Stimulated activated memory B cell treated with anti-CD40 and anti-IgM and Interleukin-4, amounts not matched to agents 10 μg/mL and 1 μg/mL and 100 μg/mL, for 72 hours (primary cell): ENCODE data around the gene TRPT1.

Experiments
- ATAC-seq: fragments of 150-1000 bp; cut with Tn5 transposase; 2 replicates; pipeline ENCODE4 v1.10.0; 2021
- H3K27ac Mint-ChIP-seq: one replicate; pipeline ENCODE4 v1.8.0; 2022; ENCODE audit warnings: mild to moderate bottlenecking, mixed read lengths
- H3K27me3 Mint-ChIP-seq: one replicate; pipeline ENCODE4 v1.8.0; 2022; ENCODE audit warnings: mixed read lengths
- H3K36me3 Mint-ChIP-seq: one replicate; pipeline ENCODE4 v1.8.0; 2022; ENCODE audit warnings: mixed read lengths
- H3K4me1 Mint-ChIP-seq: one replicate; pipeline ENCODE4 v1.8.0; 2022; ENCODE audit warnings: mixed read lengths
- H3K4me3 Mint-ChIP-seq: one replicate; pipeline ENCODE4 v1.8.0; 2022; ENCODE audit warnings: mild to moderate bottlenecking, moderate library complexity, mixed read lengths
- H3K9me3 Mint-ChIP-seq: one replicate; pipeline ENCODE4 v1.8.0; 2022; ENCODE audit warnings: mixed read lengths

TRPT1 gene

GRCh38 chr11:64262271-64263002 lies 36.5 kb upstream of the TRPT1 start:
- H3K4me1 Mint-ChIP-seq, result peaks cover 15% of the 10 kb centered on the region
- H3K36me3 Mint-ChIP-seq, result peaks cover 39% of the 10 kb centered on the region

GRCh38 chr11:64261556-64262080 lies 35.6 kb upstream of the TRPT1 start:
- Mint-ChIP-seq H3K4me1 (peaks cover 15% of the 10 kb centered on the region), H3K4me3 (no peak overlapping the region), H3K27ac (no peak overlapping the region), H3K9me3 (no peaks in the 10 kb centered on the region), H3K36me3 (peaks cover 39% of the 10 kb centered on the region), H3K27me3 (no peaks in the 10 kb centered on the region)
- no peak for ATAC-seq

More at GRCh38 chr11:64262271-64263002, 36.5 kb upstream of the TRPT1 start:
- Mint-ChIP-seq H3K27ac (no peak overlapping the region), H3K27me3 (no peaks in the 10 kb centered on the region), H3K4me3 (no peak overlapping the region), H3K9me3 (no peaks in the 10 kb centered on the region)
- ATAC-seq, result no peak

DNA sequence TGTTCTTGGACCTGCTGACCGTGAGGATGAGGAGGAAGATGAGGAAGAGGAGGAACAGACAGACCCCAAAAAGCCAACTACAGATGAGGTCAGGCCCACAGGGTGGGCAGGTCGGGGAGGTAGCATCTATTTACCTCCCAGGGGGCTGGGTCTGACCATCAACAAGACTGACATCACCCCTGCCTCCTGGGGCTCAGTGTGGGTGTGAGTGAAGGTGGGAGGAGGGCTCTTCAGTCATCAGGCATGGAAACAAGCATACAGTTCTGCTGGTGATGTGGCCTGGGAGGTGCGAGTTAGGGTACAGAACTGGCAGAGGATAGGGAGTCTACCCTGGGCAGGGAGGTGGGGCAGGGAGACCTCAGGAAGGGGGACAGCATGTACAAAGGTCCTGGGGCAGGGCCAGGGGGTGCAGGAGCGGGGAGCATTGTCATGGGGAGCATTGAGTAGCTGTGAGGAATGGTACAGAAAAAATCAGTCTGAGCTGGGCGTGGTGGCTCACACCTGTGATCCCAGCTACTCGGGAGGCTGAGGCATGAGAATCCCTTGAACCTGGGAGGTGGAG lies 34.2 kb upstream of the TRPT1 start:
- Mint-ChIP-seq H3K27ac (peak overlapping the region; percentile 61), H3K27me3 (no peaks in the 10 kb centered on the region), H3K4me1 (peaks cover 15% of the 10 kb centered on the region), H3K4me3 (no peak overlapping the region), H3K9me3 (no peaks in the 10 kb centered on the region), H3K36me3 (peaks cover 39% of the 10 kb centered on the region)
- peak; percentile 49 for ATAC-seq

- H3K27ac Mint-ChIP-seq, result peak overlapping the region; percentile 61
- H3K4me1 Mint-ChIP-seq, result peaks cover 15% of the 10 kb centered on the region
- H3K9me3 Mint-ChIP-seq, result no peaks in the 10 kb centered on the region
- ATAC-seq, result peak; percentile 54
- H3K36me3 Mint-ChIP-seq, result peaks cover 39% of the 10 kb centered on the region
- H3K4me3 Mint-ChIP-seq, result no peak overlapping the region
- no peaks in the 10 kb centered on the region for H3K27me3 Mint-ChIP-seq
Observed at GRCh38 chr11:64259533-64260067, 33.6 kb upstream of the TRPT1 start.

GRCh38 chr11:64258946-64259532 lies 33.1 kb upstream of the TRPT1 start:
- ATAC-seq, result peak; percentile 4
- no peak overlapping the region for H3K27ac Mint-ChIP-seq
- no peak overlapping the region for H3K4me3 Mint-ChIP-seq
- H3K27me3 Mint-ChIP-seq, result no peaks in the 10 kb centered on the region
- peaks cover 15% of the 10 kb centered on the region for H3K4me1 Mint-ChIP-seq
- H3K36me3 Mint-ChIP-seq, result peaks cover 39% of the 10 kb centered on the region
- H3K9me3 Mint-ChIP-seq, result no peaks in the 10 kb centered on the region

DNA sequence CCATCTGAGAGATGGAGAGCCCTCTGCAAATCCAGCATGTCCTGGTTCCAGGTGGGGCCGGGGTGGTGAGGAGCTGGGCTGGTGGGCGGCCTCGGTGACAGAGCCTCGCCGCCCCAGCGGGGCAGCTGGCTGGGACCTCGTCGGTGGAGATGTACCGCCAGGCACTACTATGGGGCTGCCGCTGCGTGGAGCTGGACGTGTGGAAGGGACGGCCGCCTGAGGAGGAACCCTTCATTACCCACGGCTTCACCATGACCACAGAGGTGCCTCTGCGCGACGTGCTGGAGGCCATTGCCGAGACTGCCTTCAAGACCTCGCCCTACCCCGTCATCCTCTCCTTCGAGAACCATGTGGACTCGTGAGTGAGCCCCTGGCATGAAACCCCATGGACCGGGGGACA lies 32.4 kb upstream of the TRPT1 start:
- H3K4me3 Mint-ChIP-seq, result no peak overlapping the region
- H3K27me3 Mint-ChIP-seq, result no peaks in the 10 kb centered on the region
- H3K9me3 Mint-ChIP-seq, result no peaks in the 10 kb centered on the region
- no peak for ATAC-seq
- H3K36me3 Mint-ChIP-seq, result peaks cover 39% of the 10 kb centered on the region
- no peak overlapping the region for H3K27ac Mint-ChIP-seq
- H3K4me1 Mint-ChIP-seq, result peaks cover 22% of the 10 kb centered on the region

DNA sequence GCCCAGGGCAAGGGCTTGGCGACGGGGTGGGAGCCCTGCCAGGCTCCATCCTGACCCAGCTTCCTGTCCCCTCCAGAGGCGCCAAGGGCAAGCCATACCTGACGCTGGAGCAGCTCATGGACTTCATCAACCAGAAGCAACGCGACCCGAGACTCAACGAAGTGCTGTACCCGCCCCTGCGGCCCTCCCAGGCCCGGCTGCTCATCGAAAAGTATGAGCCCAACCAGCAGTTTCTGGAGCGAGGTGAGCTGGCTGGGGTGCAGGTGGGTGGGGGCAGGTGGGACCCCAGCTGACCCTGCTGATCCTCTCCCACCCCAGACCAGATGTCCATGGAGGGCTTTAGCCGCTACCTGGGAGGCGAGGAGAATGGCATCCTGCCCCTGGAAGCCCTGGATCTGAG lies 30.3 kb upstream of the TRPT1 start:
- H3K27ac Mint-ChIP-seq, result no peak overlapping the region
- no peak for ATAC-seq
- H3K36me3 Mint-ChIP-seq, result peaks cover 23% of the 10 kb centered on the region
- H3K27me3 Mint-ChIP-seq, result no peaks in the 10 kb centered on the region
- no peaks in the 10 kb centered on the region for H3K9me3 Mint-ChIP-seq
- H3K4me1 Mint-ChIP-seq, result peaks cover 38% of the 10 kb centered on the region
- H3K4me3 Mint-ChIP-seq, result no peak overlapping the region

DNA sequence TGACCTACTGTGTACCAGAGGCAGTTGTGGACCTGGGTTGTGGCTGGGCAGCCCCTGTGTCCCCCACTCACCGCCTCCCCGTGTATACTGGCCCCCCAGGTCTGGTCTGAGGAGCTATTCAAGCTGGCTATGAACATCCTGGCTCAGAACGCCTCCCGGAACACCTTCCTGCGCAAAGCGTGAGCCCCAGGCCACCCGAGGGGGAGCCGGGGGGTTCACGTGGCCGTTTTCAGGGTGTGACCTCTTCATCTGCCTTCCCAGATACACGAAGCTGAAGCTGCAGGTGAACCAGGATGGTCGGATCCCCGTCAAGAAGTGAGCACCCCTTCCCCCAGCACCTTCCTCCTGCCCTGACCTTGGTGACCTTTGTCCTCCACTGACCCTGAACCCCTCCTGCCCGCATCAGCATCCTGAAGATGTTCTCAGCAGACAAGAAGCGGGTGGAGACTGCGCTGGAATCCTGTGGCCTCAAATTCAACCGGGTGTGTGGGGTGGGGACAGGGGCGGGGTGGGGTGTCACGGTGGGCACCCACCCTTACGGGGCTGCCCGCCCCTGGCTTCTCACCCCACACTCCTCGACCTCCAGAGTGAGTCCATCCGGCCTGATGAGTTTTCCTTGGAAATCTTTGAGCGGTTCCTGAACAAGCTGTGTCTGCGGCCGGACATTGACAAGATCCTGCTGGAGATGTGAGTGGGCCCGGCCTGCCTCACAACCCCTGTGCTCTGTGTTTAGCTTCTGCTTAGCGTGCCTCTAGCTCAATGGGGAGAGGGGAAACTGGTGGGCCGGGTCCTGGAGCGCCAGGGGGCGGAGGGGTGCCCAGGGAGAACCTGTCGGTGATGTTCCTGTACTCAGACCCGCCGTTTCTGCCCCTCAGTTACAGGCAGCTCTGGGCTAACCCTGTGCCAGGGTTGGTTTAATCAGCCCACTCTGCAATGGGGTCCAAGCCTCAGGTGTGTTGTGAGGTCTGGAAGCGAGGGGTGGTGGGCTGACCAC lies 29.4 kb upstream of the TRPT1 start:
- Mint-ChIP-seq H3K4me3 (no peak overlapping the region), H3K4me1 (peaks cover 45% of the 10 kb centered on the region), H3K36me3 (peaks cover 22% of the 10 kb centered on the region), H3K27ac (no peak overlapping the region), H3K27me3 (no peaks in the 10 kb centered on the region), H3K9me3 (no peaks in the 10 kb centered on the region)
- ATAC-seq, result no peak

DNA sequence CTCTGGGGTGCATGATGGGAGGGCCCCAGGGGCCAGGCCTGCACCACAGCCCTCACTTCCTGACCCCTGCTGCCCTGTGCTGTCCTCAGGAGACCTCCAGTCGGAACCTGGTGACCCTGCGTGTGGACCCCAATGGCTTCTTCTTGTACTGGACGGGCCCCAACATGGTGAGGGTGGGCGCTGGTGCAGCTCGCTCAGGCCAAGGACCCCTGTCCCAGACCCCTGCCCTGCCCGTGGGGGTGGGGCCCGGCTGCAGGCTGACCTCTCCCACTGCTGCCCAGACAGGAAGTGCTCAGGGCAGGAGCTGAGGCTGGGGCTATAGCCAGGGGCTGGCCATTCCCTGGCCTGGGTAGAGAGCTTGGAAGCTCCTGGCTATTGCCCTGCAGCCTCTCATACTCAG lies 28.3 kb upstream of the TRPT1 start:
- Mint-ChIP-seq H3K27ac (peak overlapping the region; percentile 9), H3K4me3 (no peak overlapping the region), H3K9me3 (no peaks in the 10 kb centered on the region), H3K27me3 (no peaks in the 10 kb centered on the region), H3K36me3 (peaks cover 11% of the 10 kb centered on the region), H3K4me1 (peaks cover 40% of the 10 kb centered on the region)
- no peak for ATAC-seq

GRCh38 chr11:64253481-64253880 lies 27.5 kb upstream of the TRPT1 start:
- Mint-ChIP-seq H3K4me1 (peaks cover 37% of the 10 kb centered on the region), H3K36me3 (peaks cover 8% of the 10 kb centered on the region), H3K27me3 (no peaks in the 10 kb centered on the region), H3K27ac (no peak overlapping the region), H3K4me3 (no peak overlapping the region), H3K9me3 (no peaks in the 10 kb centered on the region)
- no peak for ATAC-seq

DNA sequence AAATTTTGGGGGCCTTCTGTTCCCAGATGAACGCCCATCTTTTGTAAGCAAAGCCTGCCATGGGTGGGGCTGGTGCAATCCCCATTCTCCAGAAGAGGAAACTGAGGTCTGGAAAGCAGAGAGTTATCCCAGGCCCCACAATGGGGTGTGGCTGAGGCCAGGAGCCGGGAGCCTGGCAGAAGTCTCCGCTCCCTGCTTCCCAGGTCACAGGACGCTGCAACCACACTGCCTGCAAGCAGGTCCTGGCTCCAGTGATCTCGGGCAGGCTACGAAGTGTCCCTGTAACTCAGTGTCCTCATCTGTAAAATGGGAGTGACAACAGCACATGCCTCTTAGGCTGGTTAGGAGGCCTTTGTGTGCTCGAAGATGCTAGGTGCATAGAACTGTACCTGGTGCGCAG lies 27.1 kb upstream of the TRPT1 start:
- H3K27ac Mint-ChIP-seq, result no peak overlapping the region
- no peak overlapping the region for H3K4me3 Mint-ChIP-seq
- H3K27me3 Mint-ChIP-seq, result no peaks in the 10 kb centered on the region
- no peaks in the 10 kb centered on the region for H3K9me3 Mint-ChIP-seq
- peaks cover 4% of the 10 kb centered on the region for H3K36me3 Mint-ChIP-seq
- ATAC-seq, result no peak
- peaks cover 39% of the 10 kb centered on the region for H3K4me1 Mint-ChIP-seq

DNA sequence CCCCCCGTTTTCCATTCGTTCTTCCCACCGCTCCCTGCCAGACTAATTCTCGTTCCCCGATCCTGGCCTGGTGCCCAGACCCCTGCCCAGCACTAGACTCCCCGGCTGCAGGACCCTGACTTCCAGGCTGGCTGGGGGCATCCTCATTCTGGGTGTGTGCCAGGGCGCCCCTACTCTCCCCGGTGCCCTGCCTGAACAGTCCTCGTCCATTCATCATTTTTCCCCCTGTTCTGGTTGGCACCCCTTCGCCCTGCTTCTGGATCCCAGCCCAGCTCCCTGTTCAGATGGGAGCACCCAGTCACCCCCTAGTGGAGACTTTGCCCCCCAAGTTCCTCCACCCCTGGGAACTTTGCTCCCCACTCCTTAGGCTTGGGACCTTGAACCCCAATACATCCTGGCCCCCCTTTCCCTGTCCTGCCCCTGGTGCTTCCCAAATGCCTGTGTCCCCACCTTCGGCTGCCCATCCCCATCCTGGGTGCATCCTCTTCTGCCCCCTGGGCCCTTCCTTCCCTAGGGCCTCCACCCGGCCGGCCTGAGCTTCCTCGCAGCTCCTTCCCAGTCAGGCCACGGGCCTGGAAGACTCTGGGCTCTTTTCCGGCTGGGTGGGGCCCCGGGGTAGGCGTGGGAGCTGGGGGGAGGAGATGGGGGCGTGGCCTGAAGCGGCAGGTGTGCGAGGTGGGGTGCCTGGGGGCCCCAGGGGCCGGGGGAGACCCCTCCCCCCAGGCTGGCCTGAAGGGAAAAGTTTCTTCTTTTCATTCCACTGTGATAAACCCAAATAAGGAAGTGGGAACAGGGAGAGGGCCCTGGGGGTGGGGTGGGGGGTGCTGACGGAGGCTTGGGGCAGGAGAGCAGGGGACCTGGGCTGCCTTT lies 26.3 kb upstream of the TRPT1 start:
- no peak for ATAC-seq
- H3K36me3 Mint-ChIP-seq, result no peaks in the 10 kb centered on the region
- H3K27me3 Mint-ChIP-seq, result no peaks in the 10 kb centered on the region
- no peaks in the 10 kb centered on the region for H3K9me3 Mint-ChIP-seq
- peak overlapping the region; percentile 86 for H3K4me3 Mint-ChIP-seq
- peak overlapping the region; percentile 36 for H3K27ac Mint-ChIP-seq
- peaks cover 47% of the 10 kb centered on the region for H3K4me1 Mint-ChIP-seq

- H3K9me3 Mint-ChIP-seq, result no peaks in the 10 kb centered on the region
- peak overlapping the region; percentile 86 for H3K4me3 Mint-ChIP-seq
- no peak for ATAC-seq
- peak overlapping the region; percentile 36 for H3K27ac Mint-ChIP-seq
- H3K4me1 Mint-ChIP-seq, result peaks cover 50% of the 10 kb centered on the region
- no peaks in the 10 kb centered on the region for H3K36me3 Mint-ChIP-seq
- H3K27me3 Mint-ChIP-seq, result no peaks in the 10 kb centered on the region
Observed at GRCh38 chr11:64251753-64252002, 25.7 kb upstream of the TRPT1 start.

DNA sequence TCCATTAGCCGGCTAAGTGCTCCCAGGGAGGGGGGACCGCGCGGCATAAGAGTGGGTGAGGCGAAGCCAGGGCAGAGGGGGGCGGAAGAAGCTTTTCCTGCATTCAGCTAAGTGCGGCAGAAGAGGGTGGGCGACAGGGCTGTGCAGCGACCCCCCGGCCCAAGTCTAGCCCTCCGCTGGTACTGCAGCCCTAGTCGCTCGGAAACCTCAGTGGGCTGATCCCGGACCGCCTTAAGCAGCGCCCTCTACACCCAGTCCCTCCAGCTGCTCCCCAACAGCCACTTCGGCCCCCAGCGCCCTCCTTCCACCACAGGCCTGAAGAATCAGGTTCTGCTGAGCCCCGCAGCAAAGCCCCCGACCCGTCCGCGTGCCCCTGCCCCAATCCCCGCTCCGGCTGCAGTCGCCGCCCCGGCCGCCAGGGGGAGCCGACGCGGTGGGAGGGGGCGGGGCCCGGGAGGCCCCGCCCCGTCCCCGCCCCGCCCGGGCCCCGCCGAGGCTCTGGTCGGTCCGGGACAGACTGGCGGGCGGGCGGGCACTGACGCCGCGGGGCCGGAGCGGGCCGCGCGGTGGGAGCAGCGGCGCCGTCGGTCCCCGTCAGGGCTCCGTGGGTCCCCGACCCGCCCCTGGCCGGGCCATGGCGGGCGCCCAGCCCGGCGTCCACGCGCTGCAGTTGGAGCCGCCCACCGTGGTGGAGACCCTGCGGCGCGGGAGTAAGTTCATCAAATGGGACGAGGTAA lies 25.2 kb upstream of the TRPT1 start, which contains the start of gene PLCB3:
Gene PLCB3 (plus strand): TSS at position 515 of the 737 bp plus-strand sequence. CDS start 120 bp downstream, at position 635.
- Mint-ChIP-seq H3K4me3 (peak within 1 kb of the TSS; percentile 86), H3K27ac (peak within 1 kb of the TSS; percentile 36), H3K9me3 (no peaks in the 10 kb centered on the region), H3K27me3 (no peaks in the 10 kb centered on the region), H3K4me1 (peaks cover 50% of the 10 kb centered on the region), H3K36me3 (no peaks in the 10 kb centered on the region)
- peak; percentile 73 for ATAC-seq
